Uterus (tissue), 2 donors: Measurements from ENCODE around the gene MINDY3.

Source experiments
- CTCF ChIP-seq, 4 experiments: fragments of 200-600 bp in 2 of 4; fragments of 450-650 bp in 2 of 4; sonication (generic) in 2 of 4; IDR thresholded peaks; one replicate each; pipeline ENCODE4 v1.5.1; 2016 to 2019; ENCODE audit warnings: antibody characterized with exemption in 4 of 4, mild to moderate bottlenecking in 2 of 4, moderate library complexity in 1 of 4
- POLR2A ChIP-seq, 2 donors: fragments of 450-650 bp; IDR thresholded peaks; one replicate each; pipeline ENCODE4 v1.6.1; 2016; ENCODE audit warnings: antibody characterized with exemption in 2 of 2, mild to moderate bottlenecking in 1 of 2, moderate library complexity in 1 of 2

GRCh38 chr10:15730341-15730740 lies 130.0 kb downstream of the MINDY3 start:
- TF ChIP-seq CTCF (IDR thresholded peaks at IDR 0.05) (no peak), POLR2A (IDR thresholded peaks at IDR 0.05) (no peak)
